Measurements from ENCODE around the gene PLS3.

DNA sequence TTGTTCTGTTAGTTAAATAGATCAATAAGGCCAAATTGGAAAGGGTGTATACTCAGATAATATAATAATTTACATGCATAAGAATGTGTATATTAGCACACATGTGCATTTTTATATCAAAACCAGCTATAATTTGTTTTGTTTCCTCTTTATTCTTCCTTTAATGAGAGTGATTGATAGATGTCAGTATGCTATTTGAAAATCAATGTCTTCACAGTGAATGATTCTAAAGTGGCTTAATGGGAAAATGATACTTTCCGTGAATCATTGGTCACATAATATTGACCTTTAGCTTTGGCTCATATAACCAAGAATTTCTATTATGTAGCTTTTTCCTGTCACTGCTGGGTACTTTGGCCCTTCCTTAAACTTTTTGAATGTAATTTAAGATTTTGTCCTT lies 48.6 kb downstream of the PLS3 start:
- TF ChIP-seq CTCF (IDR thresholded peaks at IDR 0.05) (no peak), POLR2A (IDR thresholded peaks at IDR 0.05) (no peak)
